Activated effector memory CD4-positive, alpha-beta T cell treated with anti-CD3 and anti-CD28 coated beads, Interleukin-2, amount 50 U/mL, for 16 hours (primary cell): Measurements from ENCODE around the gene PPP3R1.

Source experiments
- DNase-seq: peaks from one replicate; pipeline ENCODE4 v3.0.0-alpha.2; 2020

PPP3R1 gene

DNA sequence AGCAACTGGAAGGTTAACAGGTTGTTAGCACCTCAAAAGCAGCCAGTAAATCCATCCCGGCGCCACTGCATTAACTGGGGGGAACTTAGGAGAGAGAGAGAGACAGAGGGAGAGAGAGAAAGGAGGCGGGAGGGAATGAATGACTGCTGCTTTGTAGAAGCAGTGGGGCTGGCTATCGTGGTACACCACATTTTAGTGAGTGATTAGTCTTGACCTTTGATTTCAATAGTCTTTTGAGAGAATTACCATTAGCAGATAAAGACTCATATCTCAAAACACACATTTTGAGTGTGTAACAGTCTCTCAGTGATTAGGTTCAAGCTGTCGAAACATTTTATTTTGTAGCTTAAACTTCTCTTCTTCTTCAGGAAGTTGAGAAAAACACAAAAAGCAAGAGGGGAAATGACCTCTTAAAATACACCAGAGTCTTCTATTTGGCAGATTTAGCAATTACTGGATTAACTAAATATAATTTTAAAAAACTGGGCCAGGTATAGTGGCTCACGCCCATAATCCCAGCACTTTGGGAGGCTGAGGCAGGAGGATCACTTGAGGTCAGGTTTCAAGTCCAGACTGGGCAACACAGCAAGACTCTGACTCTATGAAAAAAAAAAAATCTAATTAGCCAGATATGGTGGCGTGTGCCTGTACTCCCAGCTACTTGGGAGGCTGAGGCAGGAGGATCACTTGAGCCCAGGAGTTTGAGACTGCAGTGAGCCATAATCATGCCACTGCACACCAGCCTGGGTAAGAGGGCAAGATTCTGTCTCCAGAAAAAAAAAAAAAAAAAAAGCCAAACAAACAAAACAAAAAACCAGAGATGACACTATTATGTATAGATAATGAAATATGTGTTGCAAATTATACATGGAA is 116.6 kb downstream of the PPP3R1 start:
- no peak for DNase-seq

DNA sequence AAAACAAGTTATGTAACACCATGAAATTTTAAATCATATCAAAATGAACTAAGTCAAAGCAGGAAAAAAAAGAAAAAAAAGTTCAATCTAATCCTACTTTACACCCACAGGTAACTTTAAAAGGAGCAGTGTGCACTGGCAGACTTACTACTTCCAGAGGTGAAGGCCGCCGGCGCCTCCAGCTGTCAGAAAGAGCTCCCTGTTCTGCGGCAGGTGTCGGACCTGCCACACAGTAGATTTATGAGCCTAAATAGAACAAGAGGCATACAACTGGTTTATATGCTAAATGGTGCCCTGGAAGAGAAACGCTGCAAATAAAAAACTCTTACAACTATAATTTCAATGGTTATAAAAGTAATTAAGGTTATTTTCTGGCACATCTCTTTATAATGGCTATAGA is 117.8 kb downstream of the PPP3R1 start:
- DNase-seq = no peak

DNA sequence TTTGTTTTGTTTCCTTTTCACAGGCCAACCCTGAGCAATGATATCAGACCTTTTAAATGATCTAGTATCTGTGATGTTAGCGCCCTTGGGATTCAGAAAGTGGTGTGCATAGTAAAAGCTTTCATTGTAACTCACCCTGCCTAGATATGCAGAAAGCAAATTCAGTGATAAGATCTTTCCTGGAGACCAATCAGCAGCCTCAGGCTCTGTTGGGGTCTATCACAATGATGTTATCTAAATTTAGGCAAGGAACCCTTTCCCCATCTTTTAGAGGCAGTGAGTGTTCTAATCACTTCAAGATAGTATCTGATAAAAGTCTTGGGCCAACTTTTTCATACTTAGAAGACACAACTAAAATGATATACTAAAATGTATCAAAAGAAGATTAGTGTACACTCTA is 118.2 kb downstream of the PPP3R1 start:
- DNase-seq = no peak
